GM19328 (cell line): ENCODE results near the gene PRIM2.
"Not testable (repeated sequence)": the region's sequence is repeated elsewhere in the genome, so short reads cannot be mapped to it uniquely, and the experiment has no call there.

Source experiments
- ATAC-seq: cut with Tn5 transposase; IDR thresholded peaks from one replicate; pipeline ENCODE4 v1.9.1; 2021; ENCODE audit warnings: mild to moderate bottlenecking, moderate library complexity; ENCODE audit not compliant: unreplicated experiment

PRIM2 gene

GRCh38 chr6:57443181-57443580 is 125.8 kb downstream of the PRIM2 start:
- ATAC-seq = not testable (repeated sequence)

GRCh38 chr6:57444787-57445186 is 127.4 kb downstream of the PRIM2 start:
- ATAC-seq = not testable (repeated sequence)

- ATAC-seq = not testable (repeated sequence)
These were observed 127.9 kb downstream of the PRIM2 start for GRCh38 chr6:57445379-57445778.

GRCh38 chr6:57445790-57446468 is 128.5 kb downstream of the PRIM2 start:
- ATAC-seq = not testable (repeated sequence)

GRCh38 chr6:57449496-57450066 is 132.2 kb downstream of the PRIM2 start:
- ATAC-seq = not testable (repeated sequence)

- not testable (repeated sequence) for ATAC-seq
These were observed 142.4 kb downstream of the PRIM2 start for GRCh38 chr6:57459781-57460180.

- not testable (repeated sequence) for ATAC-seq
These were observed 143.6 kb downstream of the PRIM2 start for GRCh38 chr6:57461022-57461421.

- ATAC-seq = not testable (repeated sequence)
These were observed 146.4 kb downstream of the PRIM2 start for GRCh38 chr6:57463809-57464208.

GRCh38 chr6:57465968-57466367 is 148.5 kb downstream of the PRIM2 start:
- ATAC-seq = not testable (repeated sequence)

- ATAC-seq = no peak
These were observed 151.6 kb downstream of the PRIM2 start for GRCh38 chr6:57469072-57469471.

GRCh38 chr6:57470148-57470547 is 152.7 kb downstream of the PRIM2 start:
- not testable (repeated sequence) for ATAC-seq

- ATAC-seq = not testable (repeated sequence)
These were observed 154.0 kb downstream of the PRIM2 start for GRCh38 chr6:57471314-57471864.

- ATAC-seq = not testable (repeated sequence)
These were observed 155.5 kb downstream of the PRIM2 start for GRCh38 chr6:57472861-57473362.

- not testable (repeated sequence) for ATAC-seq
These were observed 157.5 kb downstream of the PRIM2 start for GRCh38 chr6:57474862-57475475.

GRCh38 chr6:57475656-57476055 is 158.2 kb downstream of the PRIM2 start:
- ATAC-seq = not testable (repeated sequence)

GRCh38 chr6:57480194-57480593 is 162.8 kb downstream of the PRIM2 start:
- not testable (repeated sequence) for ATAC-seq

GRCh38 chr6:57481121-57481520 is 163.7 kb downstream of the PRIM2 start:
- not testable (repeated sequence) for ATAC-seq

GRCh38 chr6:57482471-57482870 is 165.0 kb downstream of the PRIM2 start:
- ATAC-seq = not testable (repeated sequence)

- not testable (repeated sequence) for ATAC-seq
These were observed 169.2 kb downstream of the PRIM2 start for GRCh38 chr6:57486494-57487081.

- ATAC-seq = not testable (repeated sequence)
These were observed 171.1 kb downstream of the PRIM2 start for GRCh38 chr6:57488551-57488950.

GRCh38 chr6:57489887-57490286 is 172.5 kb downstream of the PRIM2 start:
- not testable (repeated sequence) for ATAC-seq
